SK-N-MC (cell line): ENCODE measurements around the gene CFAP299.

Experiments used
- EZH2 ChIP-seq: fragments of 200-600 bp; sonication (generic); IDR thresholded peaks from one replicate; pipeline ENCODE4 v1.6.1; 2017; ENCODE audit warnings: antibody characterized with exemption
- FOXP2 ChIP-seq: optimal IDR thresholded peaks from 2 replicates; pipeline ENCODE3; 2011; ENCODE audit warnings: mild to moderate bottlenecking, moderate library complexity; ENCODE audit not compliant: insufficient read depth; ENCODE audit errors: extremely low read length, control extremely low read depth
- POLR2AphosphoS5 ChIP-seq: IDR thresholded peaks from 2 replicates; pipeline ENCODE4 v1.6.1; 2012; ENCODE audit warnings: mild to moderate bottlenecking, low read depth, low read length, borderline replicate concordance

- no peak for TF ChIP-seq POLR2AphosphoS5
- no peak for TF ChIP-seq EZH2
- no peak for TF ChIP-seq FOXP2
Measured at GRCh38 chr4:80925293-80925692, 589.8 kb downstream of the CFAP299 start.
